Fibroblast of skin of right biceps (primary cell): ENCODE results near the gene STMN1.
A peak's percentile ranks its signal among the peaks of the same experiment; 100 is the strongest.

Experiments
- DNase-seq: peaks from one replicate; pipeline ENCODE4 v3.0.0-alpha.2; 2013

Gene STMN1

GRCh38 chr1:25918615-25919014 is 12.4 kb upstream of the STMN1 start:
- no peak for DNase-seq

- no peak for DNase-seq
These were observed 11.8 kb upstream of the STMN1 start for GRCh38 chr1:25917996-25918395.

GRCh38 chr1:25916460-25916859 is 10.2 kb upstream of the STMN1 start:
- DNase-seq: no peak

- DNase-seq: no peak
These were observed 8.1 kb upstream of the STMN1 start for GRCh38 chr1:25914074-25914995.

GRCh38 chr1:25913206-25913605 is 7.0 kb upstream of the STMN1 start:
- no peak for DNase-seq

- DNase-seq: peak; percentile 89
These were observed 6.0 kb upstream of the STMN1 start for GRCh38 chr1:25912076-25912831.

- DNase-seq: no peak
These were observed 4.9 kb upstream of the STMN1 start for GRCh38 chr1:25911162-25911561.

- no peak for DNase-seq
These were observed 2.8 kb upstream of the STMN1 start for GRCh38 chr1:25909040-25909439.

- no peak for DNase-seq
These were observed 1.9 kb upstream of the STMN1 start for GRCh38 chr1:25908161-25908560.

- no peak for DNase-seq
These were observed 1.4 kb upstream of the STMN1 start for GRCh38 chr1:25907601-25908000.

GRCh38 chr1:25906644-25907300 is 553 bp upstream of the STMN1 start:
- no peak for DNase-seq

- peak; percentile 95 for DNase-seq
These were observed 1.1 kb downstream of the STMN1 start for GRCh38 chr1:25904943-25905679.

GRCh38 chr1:25903986-25904385 is 2.2 kb downstream of the STMN1 start:
- DNase-seq: no peak

- DNase-seq: no peak
These were observed 3.8 kb downstream of the STMN1 start for GRCh38 chr1:25902462-25902861.

- DNase-seq: no peak
These were observed 6.0 kb downstream of the STMN1 start for GRCh38 chr1:25900219-25900618.

GRCh38 chr1:25899792-25900191 is 6.4 kb downstream of the STMN1 start:
- DNase-seq: no peak

- no peak for DNase-seq
These were observed 7.8 kb downstream of the STMN1 start for GRCh38 chr1:25898223-25899015.

GRCh38 chr1:25897754-25898153 is 8.5 kb downstream of the STMN1 start:
- DNase-seq: no peak

GRCh38 chr1:25896266-25896665 is 10.0 kb downstream of the STMN1 start:
- peak; percentile 56 for DNase-seq

- peak; percentile 90 for DNase-seq
These were observed 10.7 kb downstream of the STMN1 start for GRCh38 chr1:25895365-25895990.

- no peak for DNase-seq
These were observed 13.1 kb downstream of the STMN1 start for GRCh38 chr1:25893116-25893515.
